HG02678 (cell line): ENCODE results near the gene LIMA1.
"Not testable (repeated sequence)": the region's sequence is repeated elsewhere in the genome, so short reads cannot be mapped to it uniquely, and the experiment has no call there.

Experiments
- ATAC-seq: cut with Tn5 transposase; IDR thresholded peaks from one replicate; pipeline ENCODE4 v1.9.1; 2021; ENCODE audit warnings: mild to moderate bottlenecking, moderate library complexity; ENCODE audit not compliant: unreplicated experiment

Gene LIMA1

GRCh38 chr12:50188875-50189575, 94.3 kb downstream of the LIMA1 start:
- no peak for ATAC-seq

- no peak for ATAC-seq
These were observed 95.0 kb downstream of the LIMA1 start for GRCh38 chr12:50188241-50188781.

GRCh38 chr12:50187084-50187900, 96.0 kb downstream of the LIMA1 start:
- no peak for ATAC-seq

GRCh38 chr12:50186681-50187080, 96.6 kb downstream of the LIMA1 start:
- ATAC-seq = no peak

DNA sequence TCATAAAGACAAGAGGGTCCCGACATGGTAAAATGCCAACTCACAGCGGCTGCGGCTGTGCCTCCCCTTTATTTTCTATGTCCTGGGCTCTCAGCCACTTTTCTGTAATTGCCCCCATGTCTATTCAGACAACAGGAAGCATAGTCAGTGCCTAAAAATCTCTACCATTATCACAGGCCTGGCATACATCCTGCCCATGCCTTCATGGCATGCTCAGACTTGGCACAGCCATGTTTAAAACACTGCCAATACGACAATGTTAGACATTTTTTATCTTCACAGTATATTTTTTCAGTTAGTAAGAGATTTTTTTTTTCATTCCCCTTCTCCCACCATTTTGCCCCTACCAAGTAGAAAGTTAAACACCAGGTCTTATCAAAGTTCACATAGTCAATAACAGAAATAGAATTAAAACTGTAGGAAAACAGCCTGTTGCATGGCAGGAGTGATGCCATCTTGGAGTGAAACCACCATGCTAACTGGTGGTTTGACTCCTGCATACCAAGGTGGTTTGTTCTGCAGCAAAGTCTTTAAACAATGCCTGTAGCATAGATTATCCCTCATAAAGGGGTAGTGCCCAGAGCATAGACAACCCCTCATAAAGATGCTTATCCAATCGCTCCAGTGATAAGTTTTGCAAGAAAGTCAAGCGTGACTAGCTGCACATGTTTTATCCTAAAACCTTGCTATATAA, 97.2 kb downstream of the LIMA1 start:
- no peak for ATAC-seq

GRCh38 chr12:50185301-50185895, 97.9 kb downstream of the LIMA1 start:
- no peak for ATAC-seq

GRCh38 chr12:50184261-50184660, 99.1 kb downstream of the LIMA1 start:
- ATAC-seq = no peak

DNA sequence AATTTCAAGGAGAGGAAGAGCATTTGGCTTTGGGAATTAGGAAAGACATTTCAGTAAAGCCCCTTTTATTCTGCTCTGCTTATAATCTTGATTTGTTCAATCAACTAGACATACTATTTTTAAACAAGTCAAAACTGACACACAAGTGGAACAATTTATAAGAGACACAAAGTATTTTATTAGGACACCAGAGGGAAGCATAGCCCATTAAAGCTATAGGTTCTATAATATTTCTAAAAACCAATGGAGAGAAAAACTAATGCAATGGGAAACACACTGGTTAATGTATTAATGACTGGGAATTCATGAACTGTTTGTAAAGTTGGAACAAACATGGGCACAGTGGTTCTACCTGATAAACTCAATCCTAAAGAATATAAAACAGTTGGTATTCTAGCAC, 100.9 kb downstream of the LIMA1 start:
- no peak for ATAC-seq

DNA sequence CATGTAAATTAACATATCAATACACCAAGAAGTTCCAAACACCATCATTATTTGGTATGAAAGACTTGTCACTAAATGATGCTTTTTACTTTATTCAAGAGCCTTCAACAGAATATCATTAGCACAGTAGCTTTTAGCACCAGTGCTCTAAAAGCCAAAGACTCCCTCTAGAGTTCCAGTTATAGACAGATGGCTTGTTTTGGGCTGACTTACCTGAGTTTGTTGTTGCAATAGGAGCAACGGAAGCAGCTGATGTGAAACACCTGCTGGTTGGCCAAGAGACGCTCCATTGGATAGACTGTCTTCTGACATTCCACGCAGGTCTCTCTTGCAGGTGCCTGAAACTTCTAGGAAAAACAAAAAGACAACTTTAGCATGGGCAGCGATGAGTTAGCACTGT, 101.6 kb downstream of the LIMA1 start:
- ATAC-seq = no peak

- ATAC-seq = no peak
These were observed 107.6 kb downstream of the LIMA1 start for GRCh38 chr12:50175716-50176026.

DNA sequence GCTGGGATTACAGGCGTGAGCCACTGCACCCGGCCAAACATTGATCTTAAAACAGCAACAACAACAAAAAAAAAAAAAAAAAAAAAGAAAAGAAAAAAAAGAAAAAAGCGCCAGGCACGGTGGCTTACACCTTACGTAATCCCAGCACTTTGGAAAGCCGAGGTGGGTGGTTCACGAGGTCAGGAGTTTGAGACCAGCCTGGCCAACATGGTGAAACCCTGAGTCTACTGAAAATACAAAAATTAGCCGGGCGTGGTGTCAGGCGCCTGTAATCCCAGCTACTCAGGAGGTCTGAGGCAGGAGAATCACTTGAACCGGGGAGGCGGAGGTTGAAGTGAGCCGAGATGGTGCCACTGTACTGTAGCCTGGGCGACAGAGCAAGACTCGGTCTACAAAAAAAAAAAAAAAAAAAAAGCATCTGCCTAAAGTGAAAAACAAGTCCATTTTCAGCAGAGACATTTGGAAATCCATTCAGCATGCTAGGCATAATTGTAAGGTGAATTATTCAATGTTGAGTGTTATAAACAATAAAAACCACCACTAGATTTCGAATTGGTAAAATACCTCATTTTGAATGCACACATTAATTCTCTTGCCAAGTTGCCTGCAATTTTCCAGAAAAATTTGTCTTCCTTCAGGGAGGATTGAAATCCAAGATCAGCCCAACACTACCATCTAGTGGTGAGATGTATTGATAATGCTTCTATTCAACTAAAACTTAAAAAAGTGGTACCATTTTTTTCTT, 108.2 kb downstream of the LIMA1 start:
- no peak for ATAC-seq

- peak; percentile 96 for ATAC-seq
These were observed 116.1 kb downstream of the LIMA1 start, which contains the start of gene CERS5 for GRCh38 chr12:50167049-50167828. TSS of gene CERS5 (minus strand) at chr12:50167369. CDS start at chr12:50167297, 72 bp downstream.

GRCh38 chr12:50166799-50167048, 116.6 kb downstream of the LIMA1 start:
- ATAC-seq = peak; percentile 31

DNA sequence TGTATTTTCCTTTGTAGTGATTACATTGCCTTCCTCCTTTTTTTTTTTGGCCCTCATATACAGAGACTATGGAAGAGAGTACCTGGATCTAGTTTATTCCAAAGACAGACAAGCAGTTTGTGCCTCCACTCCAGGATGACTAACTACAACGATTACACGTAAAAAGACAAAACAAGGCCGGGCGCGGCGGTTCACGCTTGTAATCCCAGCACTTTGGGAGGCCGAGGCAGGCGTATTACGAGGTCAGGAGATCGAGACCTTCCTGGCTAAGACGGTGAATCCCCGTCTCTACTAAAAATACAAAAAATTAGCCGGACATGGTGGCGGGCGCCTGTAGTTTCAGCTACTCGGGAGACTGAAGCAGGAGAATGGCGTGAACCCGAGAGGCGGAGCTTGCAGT, 118.4 kb downstream of the LIMA1 start:
- no peak for ATAC-seq

DNA sequence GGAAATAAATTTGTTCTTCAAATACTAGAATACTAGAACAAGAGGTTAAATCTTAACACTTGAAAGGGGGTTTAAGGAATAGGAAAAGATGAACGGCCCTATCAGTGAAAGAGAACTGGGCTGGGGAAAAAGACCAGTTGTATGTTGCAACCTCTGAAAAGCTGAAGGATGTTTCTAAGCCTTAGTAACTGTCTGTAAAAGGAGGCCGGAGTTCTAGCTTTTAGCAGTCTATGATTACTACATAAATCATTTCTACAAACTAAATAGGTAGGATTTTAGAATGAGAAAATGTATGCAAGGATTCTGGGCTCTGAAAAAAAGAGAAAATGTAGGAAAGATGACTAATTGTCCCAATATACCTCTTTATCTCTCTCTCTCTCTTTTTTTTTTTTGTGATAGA, 121.1 kb downstream of the LIMA1 start:
- no peak for ATAC-seq

DNA sequence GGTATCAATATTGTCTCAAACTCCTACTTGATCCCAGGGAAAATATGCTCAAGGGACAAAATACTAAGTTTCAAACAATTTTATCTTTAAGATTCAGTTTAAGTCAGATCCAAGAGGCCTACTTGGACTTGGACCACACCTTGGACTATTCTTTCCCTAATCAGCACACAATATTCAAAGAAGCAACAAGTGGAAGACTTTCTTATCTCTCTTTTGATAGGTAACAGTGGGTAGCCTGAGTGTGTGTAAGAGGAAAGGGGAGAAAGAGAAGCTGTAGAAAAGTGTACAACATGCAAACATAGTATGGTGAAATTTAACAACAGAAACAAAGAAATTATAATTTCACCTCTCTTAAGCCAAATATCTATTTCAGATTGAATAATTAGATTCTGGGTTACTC, 122.7 kb downstream of the LIMA1 start:
- ATAC-seq = no peak

DNA sequence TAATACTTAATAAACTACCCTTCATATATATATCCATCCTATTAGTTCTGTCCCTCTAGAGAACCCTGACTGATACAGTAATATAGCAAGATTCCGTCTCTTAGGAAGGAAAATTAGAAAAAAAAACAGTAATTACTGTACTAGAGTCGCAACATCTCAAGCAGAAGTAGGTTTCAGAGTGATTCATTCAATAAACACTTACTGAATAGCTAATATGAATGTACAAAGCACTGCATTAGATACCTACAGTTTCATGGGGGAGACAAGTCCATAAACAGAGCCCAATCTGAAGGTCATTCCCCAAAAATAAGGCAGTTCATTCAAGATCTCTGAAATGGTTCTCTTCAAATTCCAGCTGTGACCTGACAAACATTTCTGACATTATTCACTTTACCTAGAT, 126.1 kb downstream of the LIMA1 start:
- ATAC-seq = no peak

GRCh38 chr12:50156641-50157040, 126.7 kb downstream of the LIMA1 start:
- ATAC-seq = no peak

DNA sequence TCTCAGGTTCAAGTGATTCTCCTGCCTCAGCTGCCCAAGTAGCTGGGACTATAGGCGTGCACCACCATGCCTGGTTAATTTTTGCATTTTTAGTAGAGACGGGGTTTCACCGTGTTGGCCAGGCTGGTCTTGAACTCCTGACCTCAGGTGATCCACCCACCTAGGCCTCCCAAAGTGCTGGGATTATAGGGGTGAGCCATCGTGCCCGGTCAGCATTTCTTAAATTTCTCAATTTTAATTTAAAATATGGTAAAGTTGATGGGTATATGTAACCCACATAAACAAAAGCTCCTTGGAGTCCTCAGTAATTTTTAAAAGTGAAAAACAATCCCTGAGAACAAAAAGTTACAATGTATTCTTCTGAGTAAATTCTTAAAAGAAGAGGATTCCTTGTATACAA, 128.4 kb downstream of the LIMA1 start:
- not testable (repeated sequence) for ATAC-seq
